NCI-H748 (cell line): ENCODE data around the gene NECAB3.
A peak's percentile ranks its signal among the peaks of the same experiment; 100 is the strongest.

ENCODE experiments used
- DNase-seq: peaks from one replicate; lab custom pipeline; 2025; ENCODE audit not compliant: unreplicated experiment; lab: John Stamatoyannopoulos, UW

The NECAB3 gene

GRCh38 chr20:33666293-33667244 lies 7.7 kb downstream of the NECAB3 start, which contains the start of gene ACTL10:
ACTL10 (plus strand) TSS chr20:33666943; CDS start chr20:33667498, 555 bp downstream.
- DNase-seq, result peak; percentile 98

GRCh38 chr20:33664762-33665144 lies 9.5 kb downstream of the NECAB3 start:
- DNase-seq, result no peak

GRCh38 chr20:33664085-33664761 lies 10.0 kb downstream of the NECAB3 start:
- DNase-seq, result peak; percentile 52

- DNase-seq, result peak; percentile 87
Observed at GRCh38 chr20:33663161-33664084, 10.8 kb downstream of the NECAB3 start.

- DNase-seq, result no peak
Observed at GRCh38 chr20:33662172-33662571, 12.1 kb downstream of the NECAB3 start, which contains the start of gene C20orf144. C20orf144 (plus strand) TSS chr20:33662327; CDS start chr20:33662346, 19 bp downstream.

- DNase-seq, result no peak
Observed at GRCh38 chr20:33660685-33661058, 13.6 kb downstream of the NECAB3 start.

- DNase-seq, result no peak
Observed at GRCh38 chr20:33660035-33660684, 14.1 kb downstream of the NECAB3 start.

GRCh38 chr20:33659341-33660034 lies 14.7 kb downstream of the NECAB3 start:
- DNase-seq, result no peak

GRCh38 chr20:33658929-33659328 lies 15.3 kb downstream of the NECAB3 start:
- DNase-seq, result no peak

GRCh38 chr20:33658510-33658909 lies 15.7 kb downstream of the NECAB3 start:
- no peak for DNase-seq

GRCh38 chr20:33657704-33658095 lies 16.5 kb downstream of the NECAB3 start:
- DNase-seq, result no peak

GRCh38 chr20:33656783-33657703 lies 17.2 kb downstream of the NECAB3 start:
- DNase-seq, result no peak

- DNase-seq, result no peak
Observed at GRCh38 chr20:33656010-33656782, 18.0 kb downstream of the NECAB3 start.

- DNase-seq, result no peak
Observed at GRCh38 chr20:33655164-33655563, 19.1 kb downstream of the NECAB3 start.

GRCh38 chr20:33654680-33655161 lies 19.5 kb downstream of the NECAB3 start:
- DNase-seq, result peak; percentile 41

- peak; percentile 99 for DNase-seq
Observed at GRCh38 chr20:33653900-33654596, 20.2 kb downstream of the NECAB3 start.

- DNase-seq, result peak; percentile 83
Observed at GRCh38 chr20:33653218-33653899, 20.9 kb downstream of the NECAB3 start.
